Measurements from ENCODE around the gene R3HCC1L.

Gene R3HCC1L

DNA sequence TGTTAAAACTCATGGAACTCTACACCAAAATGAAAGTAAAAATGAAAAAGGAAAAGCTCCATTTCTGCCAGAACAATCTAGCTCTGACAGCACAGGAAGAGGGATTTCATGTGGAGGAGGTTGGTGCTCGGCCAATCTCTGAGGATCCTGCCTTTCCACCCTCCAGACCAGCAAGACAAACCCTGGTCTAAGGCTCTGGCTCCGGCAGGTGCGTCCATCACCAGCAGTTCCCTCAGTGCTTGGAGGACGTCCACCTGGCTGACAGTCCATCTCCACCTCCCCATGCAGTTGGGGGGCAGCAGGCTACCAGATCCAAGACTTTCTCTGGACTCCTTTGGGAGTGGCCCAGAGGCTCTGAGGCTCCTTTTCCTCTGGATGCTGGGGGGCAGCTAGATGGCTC, 158.5 kb downstream of the R3HCC1L start:
- H3K9ac ChIP-seq (ENCODE audit: low read length): no peak overlapping the region
- H3K4me2 ChIP-seq (ENCODE audit: low read depth, low read length): no peak overlapping the region
- no peaks in the 10 kb centered on the region for H3K36me3 ChIP-seq (replicated peaks; ENCODE audit: insufficient read depth, low read length)
- H3K9me3 ChIP-seq (replicated peaks; ENCODE audit: insufficient read depth, low read length): no peaks in the 10 kb centered on the region
- peaks cover 15% of the 10 kb centered on the region for H3K4me1 ChIP-seq (ENCODE audit: low read length)
- H3K79me2 ChIP-seq (ENCODE audit: low read length): no peaks in the 10 kb centered on the region
- H3F3A ChIP-seq (ENCODE audit: insufficient read depth, low read length): no peaks in the 10 kb centered on the region
- H4K20me1 ChIP-seq (ENCODE audit: insufficient read depth, low read length): no peaks in the 10 kb centered on the region
- no peak overlapping the region for H3K27ac ChIP-seq (ENCODE audit: low read length)
- DNase-seq: no peak
- no peaks in the 10 kb centered on the region for H3K27me3 ChIP-seq (replicated peaks; ENCODE audit: insufficient read depth, low read length)
- TF ChIP-seq, protein P1, sequence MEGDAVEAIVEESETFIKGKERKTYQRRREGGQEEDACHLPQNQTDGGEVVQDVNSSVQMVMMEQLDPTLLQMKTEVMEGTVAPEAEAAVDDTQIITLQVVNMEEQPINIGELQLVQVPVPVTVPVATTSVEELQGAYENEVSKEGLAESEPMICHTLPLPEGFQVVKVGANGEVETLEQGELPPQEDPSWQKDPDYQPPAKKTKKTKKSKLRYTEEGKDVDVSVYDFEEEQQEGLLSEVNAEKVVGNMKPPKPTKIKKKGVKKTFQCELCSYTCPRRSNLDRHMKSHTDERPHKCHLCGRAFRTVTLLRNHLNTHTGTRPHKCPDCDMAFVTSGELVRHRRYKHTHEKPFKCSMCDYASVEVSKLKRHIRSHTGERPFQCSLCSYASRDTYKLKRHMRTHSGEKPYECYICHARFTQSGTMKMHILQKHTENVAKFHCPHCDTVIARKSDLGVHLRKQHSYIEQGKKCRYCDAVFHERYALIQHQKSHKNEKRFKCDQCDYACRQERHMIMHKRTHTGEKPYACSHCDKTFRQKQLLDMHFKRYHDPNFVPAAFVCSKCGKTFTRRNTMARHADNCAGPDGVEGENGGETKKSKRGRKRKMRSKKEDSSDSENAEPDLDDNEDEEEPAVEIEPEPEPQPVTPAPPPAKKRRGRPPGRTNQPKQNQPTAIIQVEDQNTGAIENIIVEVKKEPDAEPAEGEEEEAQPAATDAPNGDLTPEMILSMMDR (IDR thresholded peaks at IDR 0.05; ENCODE audit: low read length): no peak
- TF ChIP-seq EZH2phosphoT487 (IDR thresholded peaks at IDR 0.05; ENCODE audit: low read length) (no peak), EZH2 (optimal IDR thresholded peaks at IDR 0.05; ENCODE audit: low read depth, low read length) (no peak)
- H3K9me2 ChIP-seq (replicated peaks; ENCODE audit: insufficient read depth, low read length): no peaks in the 10 kb centered on the region
- H3K4me3 ChIP-seq (ENCODE audit: low read length): no peak overlapping the region
- H2AFZ ChIP-seq (ENCODE audit: low read length): no peak overlapping the region

- no peak for TF ChIP-seq EZH2 (optimal IDR thresholded peaks at IDR 0.05; ENCODE audit: low read depth, low read length)
- TF ChIP-seq EZH2phosphoT487 (IDR thresholded peaks at IDR 0.05; ENCODE audit: low read length): no peak
- TF ChIP-seq, protein P1 (IDR thresholded peaks at IDR 0.05; ENCODE audit: low read length): no peak
- Histone ChIP-seq H3K27ac (ENCODE audit: low read length) (no peak overlapping the region), H3K27me3 (replicated peaks; ENCODE audit: insufficient read depth, low read length) (no peaks in the 10 kb centered on the region), H3K79me2 (ENCODE audit: low read length) (no peaks in the 10 kb centered on the region), H3K4me1 (ENCODE audit: low read length) (peaks cover 15% of the 10 kb centered on the region), H3K9ac (ENCODE audit: low read length) (no peak overlapping the region), H3F3A (ENCODE audit: insufficient read depth, low read length) (no peaks in the 10 kb centered on the region), H3K9me3 (replicated peaks; ENCODE audit: insufficient read depth, low read length) (no peaks in the 10 kb centered on the region), H4K20me1 (ENCODE audit: insufficient read depth, low read length) (no peaks in the 10 kb centered on the region), H2AFZ (ENCODE audit: low read length) (no peak overlapping the region), H3K4me2 (ENCODE audit: low read depth, low read length) (no peak overlapping the region), H3K9me2 (replicated peaks; ENCODE audit: insufficient read depth, low read length) (no peaks in the 10 kb centered on the region), H3K4me3 (ENCODE audit: low read length) (no peak overlapping the region), H3K36me3 (replicated peaks; ENCODE audit: insufficient read depth, low read length) (no peaks in the 10 kb centered on the region)
- DNase-seq: no peak
These were observed 159.3 kb downstream of the R3HCC1L start for GRCh38 chr10:98293550-98294269.

DNA sequence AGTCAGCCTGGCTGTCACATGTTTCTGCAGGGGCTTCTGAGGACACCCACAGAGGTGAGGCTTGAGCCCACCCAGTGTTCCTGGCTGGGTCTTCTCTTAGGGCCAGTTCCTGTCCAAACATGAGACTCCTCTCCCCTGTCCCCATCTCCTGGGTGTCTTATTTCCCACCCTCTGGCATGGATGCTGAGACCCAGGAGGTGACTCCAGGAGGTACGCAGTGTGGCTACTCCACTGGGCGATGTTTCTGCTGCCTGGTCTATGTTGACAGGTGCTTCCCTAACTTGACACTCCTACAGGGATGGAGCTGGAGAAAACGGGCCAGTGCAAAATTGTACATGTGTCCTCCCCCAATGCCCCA, 159.8 kb downstream of the R3HCC1L start:
- TF ChIP-seq, protein P1 (IDR thresholded peaks at IDR 0.05; ENCODE audit: low read length): no peak
- TF ChIP-seq EZH2 (optimal IDR thresholded peaks at IDR 0.05; ENCODE audit: low read depth, low read length) (no peak), EZH2phosphoT487 (IDR thresholded peaks at IDR 0.05; ENCODE audit: low read length) (no peak)
- Histone ChIP-seq H3K27ac (ENCODE audit: low read length) (no peak overlapping the region), H3K4me1 (ENCODE audit: low read length) (peaks cover 15% of the 10 kb centered on the region), H3K9ac (ENCODE audit: low read length) (no peak overlapping the region), H4K20me1 (ENCODE audit: insufficient read depth, low read length) (no peaks in the 10 kb centered on the region), H3K79me2 (ENCODE audit: low read length) (no peaks in the 10 kb centered on the region), H3K9me3 (replicated peaks; ENCODE audit: insufficient read depth, low read length) (no peaks in the 10 kb centered on the region), H3K36me3 (replicated peaks; ENCODE audit: insufficient read depth, low read length) (no peaks in the 10 kb centered on the region), H3K9me2 (replicated peaks; ENCODE audit: insufficient read depth, low read length) (no peaks in the 10 kb centered on the region), H3K4me3 (ENCODE audit: low read length) (no peak overlapping the region), H3K27me3 (replicated peaks; ENCODE audit: insufficient read depth, low read length) (no peaks in the 10 kb centered on the region), H3K4me2 (ENCODE audit: low read depth, low read length) (no peak overlapping the region), H2AFZ (ENCODE audit: low read length) (no peak overlapping the region), H3F3A (ENCODE audit: insufficient read depth, low read length) (no peaks in the 10 kb centered on the region)
- no peak for DNase-seq
